ENCODE results near the gene PYROXD2.

The PYROXD2 gene

GRCh38 chr10:98433371-98433770, 18.4 kb upstream of the PYROXD2 start:
- H3K9me3 ChIP-seq = no peaks in the 10 kb centered on the region
- intact Hi-C loops (cut with DNase I; ENCODE audit: low total_unique reads) = no loop called here
- H3K36me3 ChIP-seq = peaks cover 69 to 95% (median 86%) of the 10 kb centered on the region in 3 donors
- H3K4me3 ChIP-seq = no peak overlapping the region
- no peak for DNase-seq
- no peak overlapping the region for H3K27ac ChIP-seq
- no peaks in the 10 kb centered on the region for H3K4me1 ChIP-seq
- no peak for TF ChIP-seq CTCF (IDR thresholded peaks at IDR 0.05)
- H3K27me3 ChIP-seq = no peaks in the 10 kb centered on the region

- H3K4me3 ChIP-seq = no peak overlapping the region
- H3K4me1 ChIP-seq = no peaks in the 10 kb centered on the region
- peaks cover 70 to 95% (median 87%) of the 10 kb centered on the region in 3 donors for H3K36me3 ChIP-seq
- no peak for DNase-seq
- no peaks in the 10 kb centered on the region for H3K9me3 ChIP-seq
- H3K27ac ChIP-seq = no peak overlapping the region
- no peaks in the 10 kb centered on the region for H3K27me3 ChIP-seq
- TF ChIP-seq CTCF (IDR thresholded peaks at IDR 0.05) = no peak
- intact Hi-C loops (cut with DNase I; ENCODE audit: low total_unique reads) = no loop called here
Measured at GRCh38 chr10:98432330-98432729, 17.3 kb upstream of the PYROXD2 start.

- no peaks in the 10 kb centered on the region for H3K4me1 ChIP-seq
- intact Hi-C loops (cut with DNase I; ENCODE audit: low total_unique reads) = no loop called here
- TF ChIP-seq CTCF (IDR thresholded peaks at IDR 0.05) = no peak
- DNase-seq = no peak
- no peak overlapping the region for H3K4me3 ChIP-seq
- no peaks in the 10 kb centered on the region for H3K9me3 ChIP-seq
- no peak overlapping the region for H3K27ac ChIP-seq
- no peaks in the 10 kb centered on the region for H3K27me3 ChIP-seq
- H3K36me3 ChIP-seq = peaks cover 77 to 95% (median 90%) of the 10 kb centered on the region in 3 donors
Measured at GRCh38 chr10:98431016-98431415, 16.0 kb upstream of the PYROXD2 start.

GRCh38 chr10:98430427-98430826, 15.4 kb upstream of the PYROXD2 start:
- intact Hi-C loops (cut with DNase I; ENCODE audit: low total_unique reads) = no loop called here
- H3K36me3 ChIP-seq = peaks cover 74 to 97% (median 87%) of the 10 kb centered on the region in 3 donors
- no peak for DNase-seq
- no peak overlapping the region for H3K4me3 ChIP-seq
- TF ChIP-seq CTCF (IDR thresholded peaks at IDR 0.05) = no peak
- no peak overlapping the region for H3K27ac ChIP-seq
- H3K27me3 ChIP-seq = no peaks in the 10 kb centered on the region
- no peaks in the 10 kb centered on the region for H3K9me3 ChIP-seq
- H3K4me1 ChIP-seq = no peaks in the 10 kb centered on the region

- H3K9me3 ChIP-seq = no peaks in the 10 kb centered on the region
- peaks cover 64 to 97% (median 83%) of the 10 kb centered on the region in 3 donors for H3K36me3 ChIP-seq
- no peak overlapping the region for H3K4me3 ChIP-seq
- TF ChIP-seq CTCF (IDR thresholded peaks at IDR 0.05) = no peak
- intact Hi-C loops (cut with DNase I; ENCODE audit: low total_unique reads) = no loop called here
- DNase-seq = no peak
- no peak overlapping the region for H3K27ac ChIP-seq
- H3K27me3 ChIP-seq = no peaks in the 10 kb centered on the region
- no peaks in the 10 kb centered on the region for H3K4me1 ChIP-seq
Measured at GRCh38 chr10:98429320-98430072, 14.5 kb upstream of the PYROXD2 start.

Measured in tibial artery (tissue), 4 donors.